NCI-H146 treated with DMSO at 0.1 percent for 48 hours (cell line): ENCODE results near the gene MAP1B.

Source experiments
- DNase-seq: peaks from one replicate; lab custom pipeline; 2025; ENCODE audit not compliant: unreplicated experiment; lab: John Stamatoyannopoulos, UW

MAP1B gene

GRCh38 chr5:72244862-72245371, 137.6 kb downstream of the MAP1B start:
- peak; percentile 58 for DNase-seq

GRCh38 chr5:72245546-72245945, 138.3 kb downstream of the MAP1B start:
- DNase-seq: no peak

- no peak for DNase-seq
Measured at GRCh38 chr5:72245951-72246532, 138.8 kb downstream of the MAP1B start.

GRCh38 chr5:72246954-72247442, 139.7 kb downstream of the MAP1B start:
- no peak for DNase-seq

GRCh38 chr5:72248410-72248981, 141.2 kb downstream of the MAP1B start:
- DNase-seq: no peak

GRCh38 chr5:72251386-72251785, 144.1 kb downstream of the MAP1B start:
- no peak for DNase-seq

GRCh38 chr5:72252008-72252407, 144.7 kb downstream of the MAP1B start:
- no peak for DNase-seq

- no peak for DNase-seq
Measured at GRCh38 chr5:72252574-72253155, 145.4 kb downstream of the MAP1B start.

- DNase-seq: peak; percentile 34
Measured at GRCh38 chr5:72255237-72255636, 148.0 kb downstream of the MAP1B start.

- no peak for DNase-seq
Measured at GRCh38 chr5:72255670-72256069, 148.4 kb downstream of the MAP1B start.

- no peak for DNase-seq
Measured at GRCh38 chr5:72256536-72256935, 149.3 kb downstream of the MAP1B start.
